PC-3 (cell line): ENCODE data around the gene FAM107B. TPM values are rescaled to one million over a fixed set of nuclear protein-coding genes. Genes with fewer than 3 reads are reported as not detected.

ENCODE experiments used
- ATAC-seq: fragments of 200-7000 bp; cut with Tn5 transposase; 2 replicates; pipeline ENCODE4 v1.9.1; 2020; ENCODE audit warnings: mild to moderate bottlenecking, moderate library complexity
- BruUV-seq: library from RNA; stranded (reverse); fragments of 400-500 nt; replicated peaks from 2 replicates; lab custom pipeline; 2021; lab: Mats Ljungman, UMichigan
- CTCF ChIA-PET: fragments of 300-600 bp; sonication (Branson Sonifier 250); formaldehyde crosslinking; loops from one replicate; lab custom pipeline; 2022; ENCODE audit warnings: antibody characterized with exemption; lab: Charles Lee
- POLR2A ChIA-PET: fragments of 300-600 bp; sonication (Branson Sonifier 250); formaldehyde crosslinking; loops from one replicate; lab custom pipeline; 2022; ENCODE audit warnings: antibody characterized with exemption; ENCODE audit not compliant: unreplicated experiment; lab: Charles Lee
- DNase-seq: peaks from one replicate; pipeline ENCODE4 v3.0.0-alpha.2; 2015
- H2AFZ ChIP-seq: fragments of 300-600 bp; sonication (generic); 2 replicates; pipeline ENCODE4 v1.6.0; 2016; ENCODE audit warnings: antibody characterized with exemption, low read length
- H3F3A ChIP-seq: fragments of 300-600 bp; sonication (generic); one replicate; pipeline ENCODE4 v1.6.0; 2017; ENCODE audit warnings: antibody characterized with exemption, low read length, control low read depth, mild to moderate bottlenecking; ENCODE audit not compliant: unreplicated experiment
- H3K27ac ChIP-seq: fragments of 300-600 bp; sonication (generic); 2 replicates; pipeline ENCODE4 v1.5.1; 2016; ENCODE audit warnings: mild to moderate bottlenecking, low read length
- H3K27me3 ChIP-seq: fragments of 300-600 bp; sonication (generic); 2 replicates; pipeline ENCODE4 v1.6.1; 2016; ENCODE audit warnings: low read length, mixed read lengths
- H3K36me3 ChIP-seq: fragments of 300-600 bp; sonication (generic); 2 replicates; pipeline ENCODE4 v1.6.1; 2016; ENCODE audit warnings: low read depth, mixed run types, low read length, mixed read lengths
- H3K4me1 ChIP-seq: fragments of 300-600 bp; sonication (generic); 2 replicates; pipeline ENCODE4 v1.5.1; 2016; ENCODE audit warnings: low read length; ENCODE audit not compliant: insufficient read depth
- H3K4me2 ChIP-seq: fragments of 300-600 bp; sonication (generic); 2 replicates; pipeline ENCODE4 v1.6.0; 2016; ENCODE audit warnings: low read length
- H3K4me3 ChIP-seq: fragments of 300-600 bp; sonication (generic); 2 replicates; pipeline ENCODE4 v1.5.1; 2016; ENCODE audit warnings: mild to moderate bottlenecking, low read length, mixed read lengths
- H3K79me2 ChIP-seq: fragments of 300-600 bp; sonication (generic); 2 replicates; pipeline ENCODE4 v1.6.1; 2017; ENCODE audit warnings: low read length, mixed read lengths
- H3K9ac ChIP-seq: fragments of 300-600 bp; sonication (generic); 2 replicates; pipeline ENCODE4 v1.6.0; 2016; ENCODE audit warnings: mild to moderate bottlenecking, low read length
- H3K9me2 ChIP-seq: fragments of 300-600 bp; sonication (generic); replicated peaks from 2 replicates; pipeline ENCODE4 v1.6.1; 2016; ENCODE audit warnings: mixed run types, low read length, mixed read lengths
- H3K9me3 ChIP-seq: fragments of 300-600 bp; sonication (generic); 2 replicates; pipeline ENCODE4 v1.6.1; 2016; ENCODE audit warnings: low read length, mixed read lengths
- H4K20me1 ChIP-seq: fragments of 300-600 bp; sonication (generic); 2 replicates; pipeline ENCODE4 v1.6.1; 2016; ENCODE audit warnings: low read length, mixed read lengths
- CTCF ChIP-seq: fragments of 300-600 bp; sonication (generic); conservative IDR thresholded peaks from 2 replicates; pipeline ENCODE4 v1.5.1; 2017; ENCODE audit warnings: antibody characterized with exemption, low read depth, mild to moderate bottlenecking, low read length
- EZH2 ChIP-seq: fragments of 300-600 bp; sonication (generic); IDR thresholded peaks from one replicate; pipeline ENCODE4 v1.6.1; 2017; ENCODE audit warnings: antibody characterized with exemption, mild to moderate bottlenecking, low read length; ENCODE audit not compliant: unreplicated experiment
- EZH2phosphoT487 ChIP-seq: fragments of 300-600 bp; sonication (generic); IDR thresholded peaks from 2 replicates; pipeline ENCODE4 v1.6.1; 2018; ENCODE audit warnings: mild to moderate bottlenecking, antibody characterized with exemption, low read length, borderline replicate concordance
- intact Hi-C: fragments of 100-400 bp; cut with micrococcal nuclease; formaldehyde crosslinking; loops from 2 replicates; pipeline ENCODE4 v1.9.0; 2023
- total RNA-seq: library from RNA; depleted of rRNA; stranded (reverse); fragments of >200 nt; gene quantifications from 2 replicates; pipeline ENCODE4 v1.2.3, GENCODE V29; 2014

Gene FAM107B
- total RNA-seq, 1 experiment from 2014 or later = 36.6 TPM

- ChIA-PET CTCF (no interaction called here), POLR2A (no interaction called here)
Observed at GRCh38 chr10:14742382-14742781, 32.3 kb downstream of the FAM107B start.

GRCh38 chr10:14740684-14741247 is 33.9 kb downstream of the FAM107B start:
- H3K9me2 ChIP-seq = no peaks in the 10 kb centered on the region
- no peaks in the 10 kb centered on the region for H3K9me3 ChIP-seq
- no peak for DNase-seq
- BruUV-seq = no TSS peak
- H3K27me3 ChIP-seq = no peaks in the 10 kb centered on the region
- CTCF ChIA-PET = no interaction called here
- H3K4me2 ChIP-seq = no peak overlapping the region
- no peaks in the 10 kb centered on the region for H4K20me1 ChIP-seq
- no peaks in the 10 kb centered on the region for H3K36me3 ChIP-seq
- TF ChIP-seq EZH2phosphoT487 (no peak), EZH2 (no peak), CTCF (no peak)
- no peaks in the 10 kb centered on the region for H3K4me1 ChIP-seq
- H3K4me3 ChIP-seq = no peak overlapping the region
- POLR2A ChIA-PET = no interaction called here
- no peaks in the 10 kb centered on the region for H3K79me2 ChIP-seq
- H3F3A ChIP-seq = no peaks in the 10 kb centered on the region
- intact Hi-C loops = no loop called here
- H2AFZ ChIP-seq = no peak overlapping the region
- no peak overlapping the region for H3K27ac ChIP-seq
- no peak for ATAC-seq
- H3K9ac ChIP-seq = no peak overlapping the region

More at GRCh38 chr10:14742382-14742781, 32.3 kb downstream of the FAM107B start:
- Histone ChIP-seq H3K27me3 (no peaks in the 10 kb centered on the region), H3K4me2 (no peak overlapping the region), H2AFZ (no peak overlapping the region), H3F3A (no peaks in the 10 kb centered on the region), H3K4me1 (no peaks in the 10 kb centered on the region), H4K20me1 (no peaks in the 10 kb centered on the region), H3K9me2 (no peaks in the 10 kb centered on the region), H3K4me3 (no peak overlapping the region), H3K27ac (no peak overlapping the region), H3K79me2 (no peaks in the 10 kb centered on the region), H3K9ac (no peak overlapping the region), H3K9me3 (no peaks in the 10 kb centered on the region), H3K36me3 (no peaks in the 10 kb centered on the region)
- no peak for ATAC-seq
- intact Hi-C loops = no loop called here
- no TSS peak for BruUV-seq
- no peak for DNase-seq
- no peak for TF ChIP-seq CTCF
- TF ChIP-seq EZH2phosphoT487 = no peak
- no peak for TF ChIP-seq EZH2

GRCh38 chr10:14737808-14738545 is 36.7 kb downstream of the FAM107B start:
- POLR2A ChIA-PET = no interaction called here

More at GRCh38 chr10:14737808-14738545, 36.7 kb downstream of the FAM107B start:
- CTCF ChIA-PET = no interaction called here
- intact Hi-C loops = no loop called here
- Histone ChIP-seq H3F3A (no peaks in the 10 kb centered on the region), H2AFZ (no peak overlapping the region), H3K9me2 (no peaks in the 10 kb centered on the region), H3K4me1 (no peaks in the 10 kb centered on the region), H3K79me2 (no peaks in the 10 kb centered on the region), H3K4me2 (no peak overlapping the region), H3K4me3 (no peak overlapping the region), H4K20me1 (no peaks in the 10 kb centered on the region), H3K9me3 (no peaks in the 10 kb centered on the region), H3K27ac (no peak overlapping the region), H3K9ac (no peak overlapping the region), H3K36me3 (no peaks in the 10 kb centered on the region), H3K27me3 (no peaks in the 10 kb centered on the region)
- no peak for ATAC-seq
- DNase-seq = no peak
- BruUV-seq = no TSS peak
- no peak for TF ChIP-seq EZH2phosphoT487
- TF ChIP-seq EZH2 = no peak
- no peak for TF ChIP-seq CTCF
